GM12872 (cell line): Measurements from ENCODE around the gene MPEG1.

Experiments used
- CTCF ChIP-seq: IDR thresholded peaks from 3 replicates; pipeline ENCODE4 v1.5.1; 2011; ENCODE audit warnings: low read depth, mild to moderate bottlenecking, low read length, moderate library complexity; ENCODE audit not compliant: insufficient read depth

Gene MPEG1

GRCh38 chr11:59225017-59225416 is 12.3 kb upstream of the MPEG1 start:
- no peak for TF ChIP-seq CTCF

- no peak for TF ChIP-seq CTCF
Measured at GRCh38 chr11:59224351-59224928, 11.7 kb upstream of the MPEG1 start.

- no peak for TF ChIP-seq CTCF
Measured at GRCh38 chr11:59223611-59224010, 10.9 kb upstream of the MPEG1 start.

- TF ChIP-seq CTCF: no peak
Measured at GRCh38 chr11:59223177-59223576, 10.4 kb upstream of the MPEG1 start.

GRCh38 chr11:59222464-59223060 is 9.8 kb upstream of the MPEG1 start:
- TF ChIP-seq CTCF: no peak

GRCh38 chr11:59221441-59221840 is 8.7 kb upstream of the MPEG1 start:
- no peak for TF ChIP-seq CTCF

- TF ChIP-seq CTCF: no peak
Measured at GRCh38 chr11:59219836-59220235, 7.1 kb upstream of the MPEG1 start.

GRCh38 chr11:59218893-59219292 is 6.2 kb upstream of the MPEG1 start:
- no peak for TF ChIP-seq CTCF
